ENCODE results near the gene FAM170B.

GRCh38 chr10:49151481-49151880, 17.7 kb upstream of the FAM170B start:
- TF ChIP-seq EZH2 (IDR thresholded peaks at IDR 0.05; ENCODE audit: insufficient read depth, poor library complexity, severe bottlenecking) (no peak), EZH2phosphoT487 (IDR thresholded peaks at IDR 0.05; ENCODE audit: insufficient read depth, low read depth) (no peak)
